Measurements from ENCODE around the gene PLPP4.

Gene PLPP4

DNA sequence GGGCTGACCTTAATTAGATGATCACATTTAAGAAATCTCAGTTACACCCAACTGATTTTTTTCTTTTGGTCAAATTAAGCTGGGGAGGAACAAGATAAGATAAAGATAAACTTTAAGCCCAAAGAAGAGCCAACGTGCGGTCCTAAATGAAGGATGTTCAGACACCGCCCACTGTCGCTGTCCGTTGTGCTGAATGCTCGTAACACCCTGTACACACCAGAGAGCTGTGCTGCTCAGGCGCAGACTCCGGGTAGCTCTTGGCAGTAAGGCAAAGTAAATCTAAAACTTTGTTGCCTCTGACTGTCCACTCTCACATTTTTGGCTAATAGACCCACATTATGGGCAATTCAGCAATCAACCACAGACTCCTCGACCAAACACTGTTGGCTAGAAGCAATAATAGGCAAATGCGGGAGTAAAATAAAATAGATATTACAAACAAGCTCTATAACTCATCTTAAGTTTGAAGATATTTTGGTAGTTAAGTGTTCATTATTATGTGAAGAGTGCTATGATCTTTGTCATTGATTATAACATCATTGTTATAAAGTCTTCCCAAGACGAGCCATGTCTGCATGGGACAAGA, 57.1 kb downstream of the PLPP4 start:
- H3K4me2 ChIP-seq (ENCODE audit: insufficient read depth, low read length): no peak overlapping the region

DNA sequence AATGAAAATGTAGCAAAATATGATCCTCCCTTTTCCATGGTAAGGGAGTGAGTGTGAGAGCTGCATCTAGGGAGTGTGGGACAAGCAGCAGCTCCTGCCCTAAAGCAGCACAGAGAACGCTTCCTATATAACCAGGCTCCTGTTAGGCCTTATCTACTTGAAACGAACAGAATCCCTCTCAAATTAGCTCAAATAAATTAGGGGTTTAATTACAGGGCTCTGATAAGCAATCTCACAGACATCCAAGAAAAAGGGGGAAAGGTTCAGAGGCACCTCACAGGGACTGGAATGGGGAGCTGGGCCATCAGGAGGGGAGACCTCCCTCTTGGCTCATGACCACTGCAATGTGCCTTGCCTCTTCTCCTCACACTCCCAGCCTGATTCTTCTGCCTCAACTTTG, 57.9 kb downstream of the PLPP4 start:
- ATAC-seq (ENCODE audit: insufficient read depth, low read depth) (no peak), DNase-seq (no peak)
- Histone ChIP-seq H4K20me1 (ENCODE audit: insufficient read depth, low read length) (no peaks in the 10 kb centered on the region), H3K27ac (ENCODE audit: low read length) (no peak overlapping the region), H3K4me2 (ENCODE audit: insufficient read depth, low read length) (no peak overlapping the region), H3K9ac (ENCODE audit: low read depth, low read length) (no peak overlapping the region), H3K79me2 (ENCODE audit: insufficient read depth, low read length) (no peaks in the 10 kb centered on the region), H3K4me1 (ENCODE audit: insufficient read depth, low read length) (no peaks in the 10 kb centered on the region), H3K36me3 (ENCODE audit: insufficient read depth, low read length) (no peaks in the 10 kb centered on the region), H3K9me3 (ENCODE audit: insufficient read depth, low read length, severe bottlenecking) (no peaks in the 10 kb centered on the region), H2AFZ (ENCODE audit: low read depth, low read length) (no peak overlapping the region), H3K4me3 (ENCODE audit: low read depth in 1 of 2, low read length in 2 of 2) (no peak overlapping the region), H3K27me3 (ENCODE audit: insufficient read depth, low read length, poor library complexity) (no peaks in the 10 kb centered on the region)
- TF ChIP-seq, protein P1, sequence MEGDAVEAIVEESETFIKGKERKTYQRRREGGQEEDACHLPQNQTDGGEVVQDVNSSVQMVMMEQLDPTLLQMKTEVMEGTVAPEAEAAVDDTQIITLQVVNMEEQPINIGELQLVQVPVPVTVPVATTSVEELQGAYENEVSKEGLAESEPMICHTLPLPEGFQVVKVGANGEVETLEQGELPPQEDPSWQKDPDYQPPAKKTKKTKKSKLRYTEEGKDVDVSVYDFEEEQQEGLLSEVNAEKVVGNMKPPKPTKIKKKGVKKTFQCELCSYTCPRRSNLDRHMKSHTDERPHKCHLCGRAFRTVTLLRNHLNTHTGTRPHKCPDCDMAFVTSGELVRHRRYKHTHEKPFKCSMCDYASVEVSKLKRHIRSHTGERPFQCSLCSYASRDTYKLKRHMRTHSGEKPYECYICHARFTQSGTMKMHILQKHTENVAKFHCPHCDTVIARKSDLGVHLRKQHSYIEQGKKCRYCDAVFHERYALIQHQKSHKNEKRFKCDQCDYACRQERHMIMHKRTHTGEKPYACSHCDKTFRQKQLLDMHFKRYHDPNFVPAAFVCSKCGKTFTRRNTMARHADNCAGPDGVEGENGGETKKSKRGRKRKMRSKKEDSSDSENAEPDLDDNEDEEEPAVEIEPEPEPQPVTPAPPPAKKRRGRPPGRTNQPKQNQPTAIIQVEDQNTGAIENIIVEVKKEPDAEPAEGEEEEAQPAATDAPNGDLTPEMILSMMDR (IDR thresholded peaks at IDR 0.05; ENCODE audit: borderline replicate concordance, extremely low read depth, low read length, poor library complexity, severe bottlenecking): no peak
- no peak for TF ChIP-seq EZH2 (IDR thresholded peaks at IDR 0.05; ENCODE audit: borderline replicate concordance, low read depth, low read length, severe bottlenecking)

More for the DNA sequence above, 57.1 kb downstream of the PLPP4 start:
- TF ChIP-seq, protein P1 (IDR thresholded peaks at IDR 0.05; ENCODE audit: borderline replicate concordance, extremely low read depth, low read length, poor library complexity, severe bottlenecking): no peak
- no peak for TF ChIP-seq EZH2 (IDR thresholded peaks at IDR 0.05; ENCODE audit: borderline replicate concordance, low read depth, low read length, severe bottlenecking)
- no peaks in the 10 kb centered on the region for H4K20me1 ChIP-seq (ENCODE audit: insufficient read depth, low read length)
- no peak overlapping the region for H3K27ac ChIP-seq (ENCODE audit: low read length)
- H3K79me2 ChIP-seq (ENCODE audit: insufficient read depth, low read length): no peaks in the 10 kb centered on the region
- H2AFZ ChIP-seq (ENCODE audit: low read depth, low read length): no peak overlapping the region
- H3K4me3 ChIP-seq (ENCODE audit: low read depth in 1 of 2, low read length in 2 of 2): no peak overlapping the region
- H3K9me3 ChIP-seq (ENCODE audit: insufficient read depth, low read length, severe bottlenecking): no peaks in the 10 kb centered on the region
- H3K36me3 ChIP-seq (ENCODE audit: insufficient read depth, low read length): no peaks in the 10 kb centered on the region
- H3K4me1 ChIP-seq (ENCODE audit: insufficient read depth, low read length): no peaks in the 10 kb centered on the region
- ATAC-seq (ENCODE audit: insufficient read depth, low read depth) (peak; percentile 91), DNase-seq (peak; percentile 76)
- no peaks in the 10 kb centered on the region for H3K27me3 ChIP-seq (ENCODE audit: insufficient read depth, low read length, poor library complexity)
- H3K9ac ChIP-seq (ENCODE audit: low read depth, low read length): no peak overlapping the region

DNA sequence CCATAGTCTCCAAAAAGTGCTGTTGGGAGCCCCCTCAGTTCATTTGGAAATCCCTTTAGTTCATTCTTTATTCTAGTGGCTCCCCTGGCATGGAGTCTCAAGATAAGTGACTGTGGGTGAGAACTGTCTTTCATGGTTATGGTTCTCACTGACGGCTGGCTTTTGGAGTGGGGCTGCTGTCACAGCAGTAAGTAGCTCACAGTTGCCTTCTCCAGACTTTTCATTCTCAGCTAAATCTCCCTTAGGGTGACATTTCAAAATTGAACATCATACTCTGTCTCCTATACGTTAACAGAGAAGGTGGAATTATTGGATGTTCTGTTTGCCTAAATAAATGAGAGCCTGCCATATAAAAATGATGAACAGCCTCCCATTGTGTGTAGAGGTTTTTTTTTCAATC, 58.7 kb downstream of the PLPP4 start:
- Histone ChIP-seq H2AFZ (ENCODE audit: low read depth, low read length) (no peak overlapping the region), H4K20me1 (ENCODE audit: insufficient read depth, low read length) (no peaks in the 10 kb centered on the region), H3K27ac (ENCODE audit: low read length) (no peak overlapping the region), H3K27me3 (ENCODE audit: insufficient read depth, low read length, poor library complexity) (no peaks in the 10 kb centered on the region), H3K79me2 (ENCODE audit: insufficient read depth, low read length) (no peaks in the 10 kb centered on the region), H3K4me3 (ENCODE audit: low read depth in 1 of 2, low read length in 2 of 2) (no peak overlapping the region), H3K4me2 (ENCODE audit: insufficient read depth, low read length) (no peak overlapping the region), H3K9me3 (ENCODE audit: insufficient read depth, low read length, severe bottlenecking) (no peaks in the 10 kb centered on the region), H3K9ac (ENCODE audit: low read depth, low read length) (no peak overlapping the region), H3K4me1 (ENCODE audit: insufficient read depth, low read length) (no peaks in the 10 kb centered on the region), H3K36me3 (ENCODE audit: insufficient read depth, low read length) (no peaks in the 10 kb centered on the region)
- no peak for TF ChIP-seq EZH2 (IDR thresholded peaks at IDR 0.05; ENCODE audit: borderline replicate concordance, low read depth, low read length, severe bottlenecking)
- TF ChIP-seq, protein P1 (IDR thresholded peaks at IDR 0.05; ENCODE audit: borderline replicate concordance, extremely low read depth, low read length, poor library complexity, severe bottlenecking): no peak
- no peak for DNase-seq
- ATAC-seq (ENCODE audit: insufficient read depth, low read depth): no peak

All from DND-41 (cell line).